Activated T-cell treated with anti-CD3 and anti-CD28 coated beads for 4 hours (primary cell): ENCODE data around the gene CA12.

ENCODE experiments used
- DNase-seq: peaks from one replicate; pipeline ENCODE4 v3.0.0-alpha.2; 2020

The CA12 gene

GRCh38 chr15:63374686-63375520 lies 6.7 kb downstream of the CA12 start:
- DNase-seq: no peak

GRCh38 chr15:63373866-63374548 lies 7.6 kb downstream of the CA12 start:
- DNase-seq: no peak

- no peak for DNase-seq
Observed at GRCh38 chr15:63373330-63373729, 8.3 kb downstream of the CA12 start.

DNA sequence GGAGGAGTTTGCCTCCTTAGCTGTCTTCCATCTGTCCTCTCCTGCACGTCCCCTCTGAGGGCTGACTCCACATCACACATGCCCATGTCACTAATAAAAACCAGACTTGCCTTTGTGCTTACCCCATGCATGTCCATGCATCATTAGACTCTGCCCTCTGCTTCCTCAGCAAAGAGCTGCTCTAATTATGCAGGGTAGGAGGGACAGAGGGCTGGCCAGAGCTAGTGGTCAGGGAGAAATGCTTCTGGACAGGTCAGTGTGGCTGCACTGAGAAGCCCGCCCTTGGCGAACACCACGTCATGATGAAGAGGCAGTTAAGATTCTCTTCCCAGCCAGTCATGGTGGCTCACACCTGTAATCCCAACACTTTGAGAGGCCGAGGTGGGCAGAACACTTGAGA lies 8.9 kb downstream of the CA12 start:
- DNase-seq: no peak

- no peak for DNase-seq
Observed at GRCh38 chr15:63372018-63372705, 9.5 kb downstream of the CA12 start.

GRCh38 chr15:63371297-63371918 lies 10.2 kb downstream of the CA12 start:
- DNase-seq: no peak

- no peak for DNase-seq
Observed at GRCh38 chr15:63370764-63371163, 10.9 kb downstream of the CA12 start.

DNA sequence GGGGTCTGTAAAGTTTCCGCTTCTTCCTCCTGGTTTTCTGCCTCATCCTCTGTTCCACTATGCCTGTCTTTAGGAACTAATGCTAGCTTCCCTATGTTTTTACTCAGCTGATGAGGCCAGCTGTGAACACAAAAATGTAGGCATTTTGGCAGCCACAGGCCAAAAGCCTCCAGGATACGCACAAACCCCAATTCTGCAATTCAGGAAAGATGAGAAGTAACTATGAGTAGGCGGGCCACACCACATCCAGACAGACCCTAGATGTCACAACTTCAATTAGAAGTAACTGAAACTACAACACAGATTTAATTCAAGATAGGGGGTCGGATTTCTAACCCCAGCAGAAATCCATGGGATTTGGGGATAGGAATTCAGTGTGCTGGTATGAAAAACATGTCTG lies 11.9 kb downstream of the CA12 start:
- no peak for DNase-seq

DNA sequence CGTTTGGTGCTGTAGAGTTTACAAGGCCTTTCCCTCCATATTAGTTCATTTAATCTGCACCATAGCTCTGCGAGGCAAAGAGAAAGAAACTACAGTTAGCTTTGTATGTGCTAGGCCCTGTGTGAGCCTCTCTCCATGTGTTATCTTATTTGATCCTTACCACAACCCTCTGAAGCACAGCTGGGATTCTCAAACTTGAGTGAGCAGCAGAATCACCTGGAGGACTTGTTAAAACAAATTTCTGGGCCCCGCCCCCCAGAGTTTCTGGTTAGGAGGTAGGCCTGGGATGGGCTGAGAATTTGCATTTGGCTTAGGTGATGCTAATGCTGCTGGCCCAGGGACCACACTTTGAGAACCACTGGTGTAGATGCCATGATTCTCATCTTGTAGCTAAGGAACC lies 12.3 kb downstream of the CA12 start:
- no peak for DNase-seq

GRCh38 chr15:63368503-63368902 lies 13.1 kb downstream of the CA12 start:
- no peak for DNase-seq

DNA sequence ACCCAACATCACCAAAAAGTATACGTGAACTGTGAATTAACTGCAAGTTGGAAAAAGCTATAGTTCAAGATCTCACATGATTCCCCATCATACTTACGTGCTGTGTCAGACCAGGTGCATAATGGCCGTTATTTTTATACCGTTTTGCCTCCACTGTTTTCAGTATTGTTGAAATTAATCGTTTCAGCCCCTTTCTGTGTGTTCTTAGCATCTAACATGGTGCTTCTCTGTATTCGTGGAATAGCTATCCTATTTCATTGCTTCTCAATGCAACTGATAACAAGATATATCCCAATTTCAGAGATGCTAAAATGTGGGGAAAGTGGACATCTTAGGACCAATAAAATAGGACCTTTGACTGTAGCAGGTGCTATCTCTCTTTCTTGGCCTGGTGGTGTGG lies 13.7 kb downstream of the CA12 start:
- DNase-seq: no peak

GRCh38 chr15:63367390-63367789 lies 14.3 kb downstream of the CA12 start:
- no peak for DNase-seq

DNA sequence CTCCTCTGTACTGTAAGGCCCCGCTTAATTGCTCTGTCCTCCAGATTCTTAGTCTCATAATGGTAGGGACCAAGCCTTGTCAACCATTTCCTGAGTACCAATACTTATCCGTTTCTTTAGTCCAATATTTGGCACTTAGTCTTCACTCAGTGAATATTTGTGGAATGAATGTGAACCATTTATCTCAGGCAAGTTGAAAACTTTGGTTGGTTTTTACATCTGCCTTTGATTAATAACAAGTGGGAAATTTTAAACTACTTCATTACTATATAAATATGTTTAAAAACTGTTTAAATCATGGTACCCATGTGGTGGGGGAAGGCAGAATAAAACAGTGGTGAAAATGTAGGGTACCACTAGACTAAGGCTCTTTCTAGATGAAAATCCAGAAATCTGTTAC lies 15.2 kb downstream of the CA12 start:
- no peak for DNase-seq

DNA sequence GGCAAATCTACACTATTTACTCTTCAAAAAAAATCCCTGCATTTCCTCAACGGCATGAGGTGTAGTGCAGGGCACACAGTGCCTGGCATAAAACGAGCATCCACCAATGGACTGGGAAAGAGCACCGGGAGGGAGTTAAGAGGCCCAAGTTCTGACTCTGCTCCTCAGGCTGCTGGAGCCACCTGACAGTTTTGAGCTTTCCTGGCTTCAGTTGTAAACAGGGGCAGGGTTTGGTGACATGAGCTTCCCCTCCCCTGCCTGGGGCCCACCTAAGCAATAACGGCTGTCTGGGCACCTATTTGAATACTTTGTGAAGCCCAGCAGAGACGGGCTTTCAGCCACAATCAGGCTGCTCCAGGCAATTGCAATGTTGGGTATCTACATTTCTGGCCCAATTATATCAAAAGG lies 16.4 kb downstream of the CA12 start:
- DNase-seq: no peak

DNA sequence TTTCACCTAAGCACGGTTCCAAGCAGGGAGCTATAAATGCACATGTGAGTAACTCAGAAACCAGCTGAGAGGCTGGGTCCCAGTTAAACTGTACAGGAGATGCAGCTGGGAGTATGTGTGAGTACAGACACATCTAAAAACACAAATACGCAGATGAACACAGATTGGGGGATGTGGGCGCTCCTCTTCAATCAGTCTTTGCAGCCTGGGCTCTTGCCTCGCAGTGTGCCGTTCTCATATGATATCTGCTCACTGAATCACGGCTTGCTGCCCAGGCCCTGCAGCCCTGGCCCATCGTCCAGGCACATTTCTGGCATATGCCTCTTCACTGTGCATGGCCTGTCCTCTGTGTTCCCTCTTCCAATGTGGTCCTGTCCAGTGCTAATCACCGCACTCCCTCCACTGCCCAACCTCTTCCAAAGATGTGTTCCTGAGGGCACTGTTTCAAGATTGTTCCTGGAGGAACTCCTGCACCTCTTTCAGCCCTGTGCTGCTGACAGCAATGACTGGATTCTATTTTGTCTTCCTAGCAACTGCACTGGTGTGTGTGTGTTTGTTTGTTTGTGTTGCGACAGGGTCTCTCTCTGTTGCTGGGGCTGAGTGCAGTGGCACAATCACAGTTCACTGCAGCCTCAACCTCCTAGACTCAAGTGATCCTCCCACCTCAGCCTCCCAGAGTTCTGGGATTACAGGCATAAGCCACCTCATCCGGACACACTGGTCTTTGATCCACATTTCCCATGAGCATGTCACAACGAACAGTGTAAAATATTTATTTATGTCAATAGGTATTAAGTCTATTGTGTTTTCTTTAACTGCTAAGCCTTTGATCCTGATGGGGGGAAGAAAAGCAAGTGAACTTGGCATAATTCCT lies 17.0 kb downstream of the CA12 start:
- DNase-seq: no peak

DNA sequence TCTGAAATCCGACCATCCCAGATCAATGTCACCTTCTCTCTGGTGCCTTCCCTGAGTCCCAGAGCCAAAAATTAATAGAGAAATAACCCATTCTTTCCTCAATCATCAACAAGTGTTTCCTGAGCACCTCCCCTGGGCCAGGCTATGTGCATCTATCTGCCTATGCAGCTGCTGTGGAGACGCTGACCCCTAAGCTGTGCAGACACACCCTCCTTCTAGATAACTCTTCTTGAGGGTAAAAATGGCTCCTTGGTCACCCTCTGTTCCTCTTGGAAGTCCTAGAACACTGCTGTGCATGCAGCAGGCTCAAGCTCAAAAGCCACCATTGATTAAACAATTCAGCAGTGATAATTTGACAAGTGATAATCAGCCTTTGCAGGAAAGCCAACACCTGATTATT lies 18.4 kb downstream of the CA12 start:
- DNase-seq: no peak

DNA sequence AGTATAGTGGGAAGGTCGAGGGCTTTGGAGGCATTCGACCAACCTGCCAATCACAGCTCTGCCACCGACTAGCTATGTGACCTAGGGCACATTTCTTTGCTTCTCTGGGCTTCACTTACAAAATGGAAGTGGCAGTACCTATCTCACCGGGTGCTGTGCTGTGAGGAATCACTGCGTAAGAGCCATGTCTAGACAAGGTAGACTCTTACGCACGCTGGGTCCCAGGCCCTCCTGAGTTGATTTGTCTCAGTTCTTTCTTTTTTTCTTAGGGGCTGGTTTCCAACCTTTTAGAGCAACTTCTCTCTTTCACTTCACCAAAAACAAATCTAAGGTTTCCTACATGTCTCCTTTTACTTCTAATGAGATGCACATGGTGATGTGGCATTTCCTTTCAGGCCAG lies 18.8 kb downstream of the CA12 start:
- DNase-seq: no peak

DNA sequence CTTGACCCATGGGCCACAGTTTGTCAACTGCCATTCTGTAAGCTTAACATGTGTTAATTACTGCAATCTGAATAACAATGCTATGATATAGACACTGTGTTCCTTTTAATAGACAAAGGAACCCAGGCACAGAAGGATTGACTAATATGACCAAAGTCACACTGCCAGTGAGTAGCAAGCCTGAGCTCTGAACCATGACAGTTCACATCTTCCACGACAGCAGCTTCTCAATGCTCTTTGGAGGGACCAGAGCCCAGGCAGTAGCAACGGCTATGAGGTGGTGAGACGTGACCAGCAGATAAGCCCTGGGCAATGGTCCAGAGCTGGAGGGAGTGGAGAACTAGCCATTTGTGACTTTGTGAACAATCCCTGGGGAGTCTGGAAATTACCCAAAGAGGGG lies 19.4 kb downstream of the CA12 start:
- no peak for DNase-seq

DNA sequence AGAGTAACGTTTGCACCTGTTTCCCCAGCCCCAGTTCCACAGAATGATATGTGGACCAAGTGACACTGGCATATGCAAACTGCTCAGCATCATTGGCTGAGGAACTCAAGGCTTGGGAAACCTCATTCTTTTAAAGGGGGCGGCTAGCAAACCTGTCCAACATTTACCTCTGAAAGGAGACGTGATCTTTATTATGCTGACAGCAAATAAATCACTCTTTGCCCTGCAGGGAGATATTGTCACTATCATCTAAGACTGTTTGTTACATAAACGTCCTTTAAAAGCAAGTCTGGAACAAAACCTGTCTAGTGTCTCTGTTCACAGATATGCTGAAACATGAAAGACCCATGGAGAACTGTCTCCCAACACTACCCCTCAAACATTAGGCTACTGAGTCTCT lies 21.5 kb downstream of the CA12 start:
- no peak for DNase-seq

GRCh38 chr15:63358241-63359029 lies 23.2 kb downstream of the CA12 start:
- DNase-seq: no peak

DNA sequence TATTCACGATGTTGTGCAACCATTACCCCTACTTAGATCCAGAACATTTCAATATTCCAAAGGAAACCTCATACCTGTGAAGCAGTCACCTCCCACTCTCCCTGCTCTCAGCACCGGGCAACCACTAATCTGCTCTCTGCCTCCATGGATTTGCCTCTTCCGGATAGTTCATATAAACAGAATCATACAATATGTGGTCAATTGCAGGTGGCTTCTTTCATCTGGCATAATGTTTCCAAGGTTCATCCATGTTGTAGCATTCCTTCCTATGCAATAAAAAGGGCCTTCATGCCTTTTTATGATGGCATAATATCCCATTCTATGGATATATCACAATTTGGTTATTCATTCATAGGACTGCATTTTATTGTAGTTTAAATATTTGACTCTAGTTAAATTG lies 23.9 kb downstream of the CA12 start:
- no peak for DNase-seq

- DNase-seq: no peak
Observed at GRCh38 chr15:63357061-63357460, 24.6 kb downstream of the CA12 start.
